GM23338 (cell line): ENCODE results near the gene DDR2. TPM values are rescaled to one million over a fixed set of nuclear protein-coding genes. Genes with fewer than 3 reads are reported as not detected.

ENCODE experiments used
- ATAC-seq: fragments of 200-7000 bp; cut with Tn5 transposase; 3 replicates; pipeline ENCODE4 v1.9.1; 2020
- DNase-seq: peaks from one replicate; pipeline ENCODE4 v3.0.0-alpha.2; 2015; ENCODE audit warnings: low spot score
- H2AFZ ChIP-seq: fragments of 200-600 bp; sonication (generic); 2 replicates; pipeline ENCODE4 v1.8.0; 2016; ENCODE audit warnings: antibody characterized with exemption, mild to moderate bottlenecking, moderate library complexity
- H3F3A ChIP-seq: fragments of 200-600 bp; sonication (generic); replicated peaks from 2 replicates; pipeline ENCODE4 v1.8.0; 2017; ENCODE audit warnings: antibody characterized with exemption, mixed run types, low read depth
- H3K27ac ChIP-seq: fragments of 200-600 bp; sonication (generic); 2 replicates; pipeline ENCODE4 v1.6.1; 2016; ENCODE audit warnings: low read depth
- H3K27me3 ChIP-seq: fragments of 200-600 bp; sonication (generic); 2 replicates; pipeline ENCODE4 v1.8.0; 2016; ENCODE audit warnings: mild to moderate bottlenecking, mixed run types, moderate library complexity; ENCODE audit not compliant: insufficient read depth
- H3K36me3 ChIP-seq: fragments of 200-600 bp; sonication (generic); 2 replicates; pipeline ENCODE4 v1.8.0; 2016; ENCODE audit warnings: mild to moderate bottlenecking; ENCODE audit not compliant: insufficient read depth
- H3K4me1 ChIP-seq: fragments of 200-600 bp; sonication (generic); 2 replicates; pipeline ENCODE4 v1.8.0; 2016; ENCODE audit warnings: mild to moderate bottlenecking, moderate library complexity; ENCODE audit not compliant: insufficient read depth
- H3K4me2 ChIP-seq: fragments of 200-600 bp; sonication (generic); 2 replicates; pipeline ENCODE4 v1.7.1; 2017; ENCODE audit warnings: mixed run types
- H3K4me3 ChIP-seq: fragments of 200-600 bp; sonication (generic); 2 replicates; pipeline ENCODE4 v1.6.1; 2016; ENCODE audit warnings: mixed run types
- H3K79me2 ChIP-seq: fragments of 200-600 bp; sonication (generic); replicated peaks from 2 replicates; pipeline ENCODE4 v1.8.0; 2017; ENCODE audit warnings: mild to moderate bottlenecking; ENCODE audit not compliant: insufficient read depth
- H3K9me2 ChIP-seq: fragments of 200-600 bp; sonication (generic); 2 replicates; pipeline ENCODE4 v1.8.0; 2017; ENCODE audit not compliant: insufficient read depth
- H4K20me1 ChIP-seq: fragments of 200-600 bp; sonication (generic); replicated peaks from 2 replicates; pipeline ENCODE4 v1.8.0; 2017; ENCODE audit warnings: mild to moderate bottlenecking; ENCODE audit not compliant: insufficient read depth
- H3K27ac Mint-ChIP-seq: 2 replicates; pipeline ENCODE4 v1.8.0; 2020; ENCODE audit warnings: inconsistent platforms, mild to moderate bottlenecking, moderate library complexity, mixed read lengths
- H3K27me3 Mint-ChIP-seq: 3 replicates; pipeline ENCODE4 v1.8.0; 2022; ENCODE audit warnings: low read depth, mild to moderate bottlenecking, moderate library complexity, mixed read lengths, inconsistent platforms; ENCODE audit not compliant: insufficient read depth, poor library complexity
- H3K36me3 Mint-ChIP-seq: 3 replicates; pipeline ENCODE4 v1.8.0; 2021; ENCODE audit warnings: low read depth, mild to moderate bottlenecking, inconsistent platforms, moderate library complexity, mixed read lengths
- H3K4me1 Mint-ChIP-seq: 3 replicates; pipeline ENCODE4 v1.8.0; 2020; ENCODE audit warnings: mild to moderate bottlenecking, inconsistent platforms, mixed read lengths
- H3K4me3 Mint-ChIP-seq: 3 replicates; pipeline ENCODE4 v1.8.0; 2021; ENCODE audit warnings: moderate library complexity, mild to moderate bottlenecking, inconsistent platforms, mixed read lengths
- H3K9me3 Mint-ChIP-seq: 3 replicates; pipeline ENCODE4 v1.8.0; 2020; ENCODE audit warnings: moderate library complexity, mild to moderate bottlenecking, inconsistent platforms, mixed read lengths
- CREB1 ChIP-seq: fragments of 250-450 bp; sonication (Bioruptor Pico); IDR thresholded peaks from 2 replicates; pipeline ENCODE4 v1.5.0; 2020; ENCODE audit warnings: low read depth, mild to moderate bottlenecking, moderate library complexity
- CTCF ChIP-seq, 2 experiments: fragments of 200-600 bp in 1 of 2; sonication (generic) in 1 of 2; conservative IDR thresholded peaks; 2 replicates each; pipeline versions ENCODE4 v1.5.1 to v1.6.1; 2016 to 2017; ENCODE audit warnings: antibody characterized with exemption in 2 of 2, low read depth in 2 of 2, mild to moderate bottlenecking in 2 of 2, moderate library complexity in 1 of 2
- EZH2phosphoT487 ChIP-seq: fragments of 200-600 bp; sonication (generic); IDR thresholded peaks from one replicate; pipeline ENCODE4 v1.8.1; 2018; ENCODE audit warnings: antibody characterized with exemption; ENCODE audit not compliant: unreplicated experiment
- NANOG ChIP-seq: IDR thresholded peaks from 2 replicates; pipeline ENCODE4 v1.6.1; 2016; ENCODE audit warnings: antibody characterized with exemption, borderline replicate concordance
- STAT1 ChIP-seq: IDR thresholded peaks from one replicate; pipeline ENCODE4 v1.6.1; 2016; ENCODE audit warnings: antibody characterized with exemption; ENCODE audit not compliant: unreplicated experiment
- ZNF114 ChIP-seq: fragments of 250-450 bp; sonication (Bioruptor Pico); IDR thresholded peaks from 2 replicates; pipeline ENCODE4 v1.5.0; 2020; ENCODE audit warnings: mild to moderate bottlenecking, moderate library complexity
- ZNF331 ChIP-seq: fragments of 250-450 bp; sonication (Bioruptor Pico); IDR thresholded peaks from 2 replicates; pipeline ENCODE4 v1.5.0; 2020; ENCODE audit warnings: low read depth, mild to moderate bottlenecking, moderate library complexity
- ZNF462 ChIP-seq: fragments of 250-450 bp; sonication (Bioruptor Pico); IDR thresholded peaks from 2 replicates; pipeline ENCODE4 v1.5.0; 2020; ENCODE audit warnings: mild to moderate bottlenecking, moderate library complexity
- polyA plus RNA-seq: library from polyadenylated mRNA; unstranded; fragments of >200 nt; fragmentation: Nextera tagmentation; extraction: Ambion mirVana; gene quantifications from 2 replicates; pipeline ENCODE4 v1.2.1, GENCODE V29; 2016
- total RNA-seq: library from RNA; depleted of rRNA; stranded (reverse); fragments of >200 nt; shearing (Covaris generic); gene quantifications from 2 replicates; pipeline ENCODE4 v1.2.3, GENCODE V29; 2014

The DDR2 gene
- total and polyA plus RNA-seq, 2 experiments from 2014 or later, result 0.66 to 1.8 TPM

DNA sequence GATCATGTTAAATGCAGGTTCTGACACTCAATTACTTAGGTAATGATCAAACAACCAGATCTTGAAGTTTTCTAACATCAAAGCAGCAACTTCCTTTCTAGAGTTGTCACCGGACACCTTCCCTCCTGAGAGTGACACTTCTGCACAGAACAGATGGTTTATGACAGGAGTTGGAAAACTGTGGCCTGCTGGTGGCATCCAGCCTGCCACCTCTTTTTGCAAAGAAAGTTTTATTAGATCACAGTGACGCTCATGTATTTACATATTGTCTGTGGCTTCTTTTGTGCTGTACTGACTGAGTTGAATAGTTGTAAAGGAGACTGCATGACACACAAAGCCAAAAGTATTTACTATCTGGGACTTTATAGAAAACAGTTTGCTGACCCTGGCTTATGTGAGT, 28.3 kb downstream of the DDR2 start (continued):
- TF ChIP-seq CTCF (conservative IDR thresholded peaks at IDR 0.05; ENCODE audit: low read depth in 2 of 2) (no peak), EZH2phosphoT487 (no peak)

DNA sequence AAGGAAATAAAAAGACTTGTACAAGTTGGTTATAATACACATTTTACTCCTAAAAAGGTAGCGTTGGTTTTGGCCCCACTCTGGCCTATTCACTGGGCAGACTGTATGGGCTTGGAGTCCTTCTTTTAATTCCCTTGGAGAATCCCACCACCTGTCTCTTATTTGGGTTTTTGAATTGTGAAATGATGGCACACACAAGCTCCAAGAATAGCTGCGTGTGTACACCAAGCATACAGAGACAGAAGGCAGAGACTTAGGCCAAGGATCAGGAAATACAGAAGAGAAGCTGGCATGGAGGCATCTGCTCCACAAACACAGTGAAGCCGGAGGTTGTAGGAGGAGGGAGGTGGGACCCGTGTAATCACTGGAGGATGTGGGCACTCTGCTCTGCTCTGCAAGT, 29.1 kb downstream of the DDR2 start:
- no peak overlapping the region for H3K4me2 ChIP-seq
- no peak overlapping the region for H3K4me3 Mint-ChIP-seq
- ATAC-seq (no peak), DNase-seq (no peak)
- no peaks in the 10 kb centered on the region for H3K36me3 ChIP-seq
- H3F3A ChIP-seq, result no peaks in the 10 kb centered on the region
- H3K27ac ChIP-seq, result no peak overlapping the region
- H3K9me3 Mint-ChIP-seq, result no peaks in the 10 kb centered on the region
- H3K9me2 ChIP-seq, result no peaks in the 10 kb centered on the region
- H3K4me3 ChIP-seq, result no peak overlapping the region
- no peaks in the 10 kb centered on the region; the same call in 1 of the 2 replicates for H3K4me1 ChIP-seq
- no peaks in the 10 kb centered on the region; the same call in 2 of the 3 replicates for H3K4me1 Mint-ChIP-seq
- TF ChIP-seq CTCF (conservative IDR thresholded peaks at IDR 0.05; ENCODE audit: low read depth in 2 of 2) (no peak), NANOG (no peak), CREB1 (CRISPR knock-in tag) (no peak), ZNF462 (CRISPR knock-in tag) (no peak), STAT1 (no peak), ZNF114 (CRISPR knock-in tag) (no peak), ZNF331 (CRISPR knock-in tag) (no peak)
- H3K27me3 Mint-ChIP-seq, result peaks cover 2% of the 10 kb centered on the region
- H2AFZ ChIP-seq, result no peak overlapping the region
- H3K79me2 ChIP-seq, result no peaks in the 10 kb centered on the region
- no peaks in the 10 kb centered on the region for H4K20me1 ChIP-seq
- H3K36me3 Mint-ChIP-seq, result no peaks in the 10 kb centered on the region
- no peak overlapping the region for H3K27ac Mint-ChIP-seq
- no peaks in the 10 kb centered on the region for H3K27me3 ChIP-seq
